ENCODE data around the gene NFS1.
"Not testable (repeated sequence)": the region's sequence is repeated elsewhere in the genome, so short reads cannot be mapped to it uniquely, and the experiment has no call there.

Gene NFS1

GRCh38 chr20:35734374-35734773 lies 35.2 kb upstream of the NFS1 start:
- intact Hi-C loops (cut with micrococcal nuclease) = loop anchor here (10.0 kb wide), 1 partner anchor 150 kb away; no protein-coding TSS in a partner anchor
- Mint-ChIP-seq H3K9me3 (no peaks in the 10 kb centered on the region), H3K4me1 (ENCODE audit: low read depth) (peaks cover 32% of the 10 kb centered on the region), H3K36me3 (ENCODE audit: low read depth) (peaks cover 93% of the 10 kb centered on the region), H3K4me3 (no peak overlapping the region), H3K27me3 (no peaks in the 10 kb centered on the region), H3K27ac (no peak overlapping the region)

- Mint-ChIP-seq H3K4me1 (ENCODE audit: low read depth) (peaks cover 20% of the 10 kb centered on the region), H3K27me3 (no peaks in the 10 kb centered on the region), H3K4me3 (no peak overlapping the region), H3K9me3 (no peaks in the 10 kb centered on the region), H3K36me3 (ENCODE audit: low read depth) (peaks cover 86% of the 10 kb centered on the region), H3K27ac (no peak overlapping the region)
- intact Hi-C loops (cut with micrococcal nuclease) = loop anchor here (10.0 kb wide), 1 partner anchor 152 kb away; no protein-coding TSS in a partner anchor
Measured at GRCh38 chr20:35732644-35732982, 33.5 kb upstream of the NFS1 start.

- no peak overlapping the region for H3K4me3 Mint-ChIP-seq
- no peaks in the 10 kb centered on the region for H3K27me3 Mint-ChIP-seq
- H3K36me3 Mint-ChIP-seq (ENCODE audit: low read depth) = peaks cover 86% of the 10 kb centered on the region
- no peaks in the 10 kb centered on the region for H3K9me3 Mint-ChIP-seq
- H3K27ac Mint-ChIP-seq = no peak overlapping the region
- intact Hi-C loops (cut with micrococcal nuclease) = loop anchor here (2.0 to 10.0 kb wide), 2 partner anchors 17 to 153 kb away; no protein-coding TSS in a partner anchor
- peaks cover 17% of the 10 kb centered on the region for H3K4me1 Mint-ChIP-seq (ENCODE audit: low read depth)
Measured at GRCh38 chr20:35731862-35732643, 32.9 kb upstream of the NFS1 start.

DNA sequence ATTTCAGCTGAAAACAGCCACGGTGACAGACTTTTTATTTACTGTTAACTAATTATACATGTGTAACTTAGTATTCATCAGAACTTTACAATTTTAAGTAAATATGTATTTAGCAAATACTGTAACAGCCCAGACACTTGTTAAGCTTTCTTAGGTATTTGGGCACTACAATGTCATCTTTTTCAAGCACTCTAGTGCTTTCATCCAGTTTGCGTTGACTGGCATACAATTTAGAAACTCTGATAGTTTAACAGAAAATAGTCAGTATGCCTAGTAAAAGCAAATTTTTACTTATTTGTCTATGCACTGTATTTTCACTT lies 32.3 kb upstream of the NFS1 start:
- Mint-ChIP-seq H3K4me1 (ENCODE audit: low read depth) (peaks cover 17% of the 10 kb centered on the region), H3K4me3 (no peak overlapping the region), H3K9me3 (no peaks in the 10 kb centered on the region), H3K36me3 (ENCODE audit: low read depth) (peaks cover 86% of the 10 kb centered on the region), H3K27ac (no peak overlapping the region), H3K27me3 (no peaks in the 10 kb centered on the region)
- intact Hi-C loops (cut with micrococcal nuclease) = loop anchor here (2.0 to 10.0 kb wide), 2 partner anchors 17 to 153 kb away; no protein-coding TSS in a partner anchor

- Mint-ChIP-seq H3K27me3 (no peaks in the 10 kb centered on the region), H3K4me3 (no peak overlapping the region), H3K36me3 (ENCODE audit: low read depth) (peaks cover 86% of the 10 kb centered on the region), H3K27ac (no peak overlapping the region), H3K4me1 (ENCODE audit: low read depth) (peaks cover 17% of the 10 kb centered on the region), H3K9me3 (no peaks in the 10 kb centered on the region)
- intact Hi-C loops (cut with micrococcal nuclease) = loop anchor here (2.0 to 10.0 kb wide), 2 partner anchors 16 to 154 kb away; no protein-coding TSS in a partner anchor
Measured at GRCh38 chr20:35730583-35731468, 31.7 kb upstream of the NFS1 start.

DNA sequence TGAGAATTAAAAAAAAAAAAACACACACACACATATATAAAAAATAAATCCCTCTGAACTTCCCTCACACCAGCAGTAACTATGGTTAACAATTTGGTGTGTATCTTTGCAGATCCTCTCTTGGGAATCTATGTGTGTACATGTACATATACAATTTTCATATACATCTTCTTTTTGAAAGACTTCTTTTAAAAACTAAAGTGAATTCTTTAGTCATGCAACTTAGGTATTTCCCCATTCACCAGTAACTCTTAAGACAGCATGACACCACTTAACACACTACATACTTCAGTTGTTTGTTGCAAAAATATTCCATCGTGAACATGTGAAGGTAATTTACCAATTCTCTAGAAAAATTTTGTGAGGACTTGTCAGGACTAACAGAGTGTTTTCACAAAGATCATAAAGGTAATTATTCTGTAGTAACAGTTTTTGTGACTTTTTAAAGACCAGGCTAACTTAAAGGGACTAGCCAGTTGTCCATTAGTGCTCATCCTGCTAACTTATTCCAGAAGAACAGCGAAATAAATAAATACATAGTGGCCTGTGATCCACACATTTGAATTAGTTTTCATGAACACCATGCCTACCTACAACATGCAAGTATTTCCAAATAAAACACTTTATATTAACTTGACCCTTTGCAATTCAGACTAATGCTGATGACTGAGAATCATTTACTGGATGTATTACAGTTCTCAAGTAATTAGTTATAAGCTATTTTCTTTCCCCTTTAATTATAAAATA lies 30.9 kb upstream of the NFS1 start:
- H3K4me3 Mint-ChIP-seq = no peak overlapping the region
- H3K4me1 Mint-ChIP-seq (ENCODE audit: low read depth) = peaks cover 17% of the 10 kb centered on the region
- intact Hi-C loops (cut with micrococcal nuclease) = loop anchor here (2.0 to 10.0 kb wide), 2 partner anchors 15 to 155 kb away; no protein-coding TSS in a partner anchor
- peaks cover 90% of the 10 kb centered on the region for H3K36me3 Mint-ChIP-seq (ENCODE audit: low read depth)
- no peak overlapping the region for H3K27ac Mint-ChIP-seq
- H3K9me3 Mint-ChIP-seq = no peaks in the 10 kb centered on the region
- H3K27me3 Mint-ChIP-seq = no peaks in the 10 kb centered on the region

GRCh38 chr20:35729283-35729807 lies 30.2 kb upstream of the NFS1 start:
- Mint-ChIP-seq H3K4me1 (ENCODE audit: low read depth) (peaks cover 14% of the 10 kb centered on the region), H3K9me3 (no peaks in the 10 kb centered on the region), H3K4me3 (no peak overlapping the region), H3K27me3 (no peaks in the 10 kb centered on the region), H3K27ac (no peak overlapping the region), H3K36me3 (ENCODE audit: low read depth) (peaks cover 90% of the 10 kb centered on the region)
- intact Hi-C loops (cut with micrococcal nuclease) = no loop called here

DNA sequence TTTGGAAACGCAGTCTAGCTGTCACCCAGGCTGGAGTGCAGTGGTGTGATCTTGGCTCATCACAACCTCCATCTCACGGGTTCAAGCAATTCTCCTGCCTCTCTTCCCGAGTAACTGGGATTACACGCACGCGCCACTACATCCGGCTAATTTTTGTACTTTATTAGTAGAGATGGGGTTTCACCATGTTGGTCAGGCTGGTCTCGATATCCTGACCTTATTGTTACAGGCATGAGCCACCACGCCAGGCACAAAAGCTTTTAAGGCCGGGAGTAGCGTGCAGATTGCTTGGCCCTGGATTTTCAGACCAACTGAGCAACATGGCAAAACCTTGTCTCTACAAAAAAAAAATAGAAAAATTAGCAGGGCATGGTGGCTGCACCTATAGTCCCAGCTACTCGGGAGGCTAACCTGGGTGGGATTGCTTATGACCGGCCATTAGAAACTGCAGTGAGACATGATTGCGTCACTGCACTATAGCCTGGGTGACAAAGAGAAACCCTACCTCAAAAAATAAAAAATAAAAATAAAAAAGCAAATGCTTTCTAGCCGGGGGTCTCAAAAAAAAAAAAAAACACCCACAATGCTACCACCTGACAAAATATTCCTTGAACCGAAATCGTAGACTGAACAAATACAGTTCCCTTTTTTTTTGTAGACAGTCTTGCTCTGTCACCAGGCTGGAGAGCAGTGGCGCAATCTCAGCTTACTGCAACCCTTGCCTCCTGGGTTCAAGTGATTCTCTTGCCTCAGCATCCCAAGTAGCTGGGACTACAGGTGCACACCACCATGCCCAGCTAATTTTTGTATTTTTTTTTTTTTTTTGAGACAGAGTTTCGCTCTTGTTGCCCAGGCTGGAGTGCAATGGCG lies 27.9 kb upstream of the NFS1 start:
- intact Hi-C loops (cut with micrococcal nuclease) = no loop called here
- H3K27me3 Mint-ChIP-seq = no peaks in the 10 kb centered on the region
- H3K9me3 Mint-ChIP-seq = no peaks in the 10 kb centered on the region
- peaks cover 90% of the 10 kb centered on the region for H3K36me3 Mint-ChIP-seq (ENCODE audit: low read depth)
- no peak overlapping the region for H3K27ac Mint-ChIP-seq
- H3K4me1 Mint-ChIP-seq (ENCODE audit: low read depth) = no peaks in the 10 kb centered on the region
- H3K4me3 Mint-ChIP-seq = no peak overlapping the region

DNA sequence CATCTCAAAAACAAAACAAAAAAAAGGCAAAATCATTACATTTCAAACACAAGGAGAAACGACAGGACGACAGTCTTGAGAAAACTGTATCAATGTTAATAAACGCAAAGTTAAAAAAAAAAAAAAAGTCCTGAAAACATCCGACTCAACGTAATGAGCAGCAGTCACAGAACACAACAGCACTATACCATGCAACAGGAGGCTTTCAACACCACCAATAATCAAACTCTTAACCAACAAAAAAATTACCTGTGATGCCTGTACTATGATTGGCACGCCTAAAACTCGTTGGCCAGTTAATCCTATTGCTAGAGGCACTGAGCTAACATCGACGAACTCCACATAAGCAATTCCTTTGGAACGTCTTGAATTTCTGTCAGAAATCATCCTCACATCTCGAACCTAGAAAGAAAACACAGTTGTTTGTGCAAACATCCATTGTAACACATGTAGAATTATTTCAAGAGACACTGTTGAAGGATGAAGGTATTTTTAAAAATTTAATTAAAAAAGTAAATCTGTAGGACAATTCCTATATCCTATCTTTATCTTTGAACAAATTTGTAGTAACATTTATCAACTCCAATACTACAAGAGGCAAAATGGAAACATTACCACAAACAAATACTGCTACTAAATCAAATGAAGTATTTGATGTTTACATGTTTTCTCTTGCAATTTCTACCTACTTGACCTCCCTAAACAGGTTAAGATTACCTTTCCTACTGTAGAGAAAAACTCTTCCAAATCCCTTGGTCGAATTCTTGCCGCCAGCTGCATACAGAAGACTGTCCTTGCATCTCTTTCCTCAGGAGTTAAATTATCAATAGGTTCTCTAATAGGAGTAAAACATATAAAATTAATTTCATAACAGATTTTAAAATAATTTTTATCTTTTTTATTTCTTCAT lies 25.4 kb upstream of the NFS1 start:
- H3K4me3 Mint-ChIP-seq = no peak overlapping the region
- intact Hi-C loops (cut with micrococcal nuclease) = no loop called here
- no peak overlapping the region for H3K27ac Mint-ChIP-seq
- no peaks in the 10 kb centered on the region for H3K27me3 Mint-ChIP-seq
- no peaks in the 10 kb centered on the region for H3K9me3 Mint-ChIP-seq
- peaks cover 94% of the 10 kb centered on the region for H3K36me3 Mint-ChIP-seq (ENCODE audit: low read depth)
- H3K4me1 Mint-ChIP-seq (ENCODE audit: low read depth) = no peaks in the 10 kb centered on the region

DNA sequence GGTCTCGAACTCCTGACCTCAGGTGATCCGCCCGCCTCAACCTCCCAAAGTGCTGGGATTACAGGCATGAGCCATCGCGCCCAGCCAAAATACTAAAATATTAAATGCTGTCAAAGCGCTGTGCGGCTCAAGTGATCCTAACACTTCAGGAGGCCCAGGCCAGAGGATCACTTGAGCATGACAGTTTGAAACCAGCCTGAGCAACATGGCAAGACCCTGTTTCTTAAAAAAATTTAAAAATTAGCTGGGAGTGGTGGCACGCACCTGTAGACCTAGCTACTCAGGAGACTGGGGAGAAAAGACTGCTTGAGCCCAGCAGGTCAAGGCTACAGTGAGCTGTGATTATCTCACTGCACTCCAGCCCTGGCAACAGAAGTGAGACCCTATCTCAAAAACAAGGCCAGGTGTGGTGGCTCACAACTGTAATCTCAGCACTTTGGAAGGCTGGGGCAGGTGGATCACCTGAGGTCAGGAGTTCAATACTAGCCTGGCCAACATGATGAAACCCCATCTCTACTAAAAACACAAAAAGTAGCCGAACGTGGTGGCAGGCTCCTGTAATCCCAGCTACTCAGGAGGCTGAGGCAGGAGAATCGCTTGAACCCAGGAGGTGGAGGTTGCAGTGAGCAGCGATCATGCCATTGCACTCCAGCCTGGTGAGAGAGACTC lies 24.6 kb upstream of the NFS1 start:
- H3K27ac Mint-ChIP-seq; H3K4me1 Mint-ChIP-seq (ENCODE audit: low read depth); H3K9me3 Mint-ChIP-seq; H3K27me3 Mint-ChIP-seq; intact Hi-C loops (cut with micrococcal nuclease); H3K4me3 Mint-ChIP-seq: not testable (repeated sequence)
- peaks cover 97% of the 10 kb centered on the region for H3K36me3 Mint-ChIP-seq (ENCODE audit: low read depth)

GRCh38 chr20:35723275-35723639 lies 24.1 kb upstream of the NFS1 start:
- intact Hi-C loops (cut with micrococcal nuclease); H3K9me3 Mint-ChIP-seq; H3K27me3 Mint-ChIP-seq; H3K27ac Mint-ChIP-seq; H3K4me3 Mint-ChIP-seq; H3K4me1 Mint-ChIP-seq (ENCODE audit: low read depth): not testable (repeated sequence)
- peaks cover 97% of the 10 kb centered on the region for H3K36me3 Mint-ChIP-seq (ENCODE audit: low read depth)

GRCh38 chr20:35721621-35722020 lies 22.5 kb upstream of the NFS1 start:
- intact Hi-C loops (cut with micrococcal nuclease) = no loop called here
- H3K27me3 Mint-ChIP-seq = no peaks in the 10 kb centered on the region
- H3K9me3 Mint-ChIP-seq = no peaks in the 10 kb centered on the region
- peaks cover 100% of the 10 kb centered on the region for H3K36me3 Mint-ChIP-seq (ENCODE audit: low read depth)
- no peak overlapping the region for H3K27ac Mint-ChIP-seq
- no peaks in the 10 kb centered on the region for H3K4me1 Mint-ChIP-seq (ENCODE audit: low read depth)
- H3K4me3 Mint-ChIP-seq = no peak overlapping the region

Measured in dendritic cell treated with granulocyte-macrophage colony-stimulating factor and Interleukin-4, amounts not matched to agents 40 ng/mL and 50 ng/mL, for 4 days (primary cell).